Heart left ventricle (tissue), 13 donors: ENCODE data around the gene LEMD3.

Experiments used
- POLR2A ChIP-seq, 2 donors: fragments of 450-650 bp; IDR thresholded peaks; one replicate each; pipeline ENCODE4 v1.6.1; 2017; ENCODE audit warnings: antibody characterized with exemption in 2 of 2, mild to moderate bottlenecking in 2 of 2, moderate library complexity in 2 of 2
- TF ChIP-seq, protein P1 (sequence below), 12 donors: fragments of 200-600 bp; sonication (generic) in 4 of 12; IDR thresholded peaks; one replicate each; pipeline versions ENCODE4 v1.5.0 to v1.8.0; 2018 to 2022; ENCODE audit warnings: antibody characterized with exemption in 12 of 12, mild to moderate bottlenecking in 5 of 12
- donor health status: ischemic (EF 13 %, LVEDD 7.1; RV severe dilation, severe dysfunction).
- donor health status: DM: no; HTN: yes; CAD: no.
- donor health status: DM: no; HTN: no; CAD: no.
- donor health status: ischemic (EF 25% LVEDD 6.9; RV normal size, moderate dysfunction).
- donor health status: ischemic (EF 25% LVEDD 5.7; RV mildly dilated, moderate dysfunction).
- donor health status: ischemic (EF 35%, LVEDD 5.7; RV mildly dilated, moderate dysfunction).
- donor health status: nonischemic (EF 11% LVEDD 7.7; RV severe dilation, severe dysfunction).
- donor health status: DM: yes; HTN: yes; CAD: no.
- donor health status: PGD.
- donor health status: ischemic (EF 29% LVEDD 5.4; RV normal size, mild dysfunction).
- donor health status: nonischemic (EF 23%, LVEDD 6.1; RV moderate dilation, normal function).

DNA sequence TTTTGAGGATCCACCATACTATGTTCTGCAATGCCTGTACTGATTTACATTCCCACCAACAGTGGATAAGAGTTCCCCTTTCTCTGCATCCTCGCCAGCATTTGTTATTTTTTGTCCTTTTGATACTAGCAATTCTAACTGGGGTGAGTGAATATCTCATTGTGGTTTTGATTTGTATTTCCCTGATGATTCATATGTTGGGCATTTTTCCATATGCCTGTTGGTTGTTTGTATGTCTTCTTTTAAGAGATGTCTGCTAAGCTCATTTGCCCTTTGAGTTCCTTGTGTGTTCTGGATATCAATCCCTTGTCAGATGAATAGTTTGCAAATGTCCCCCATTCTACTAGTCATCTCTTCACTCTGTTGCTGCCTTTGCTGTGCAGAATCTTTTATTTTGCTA, 60.1 kb downstream of the LEMD3 start:
- TF ChIP-seq, protein P1, sequence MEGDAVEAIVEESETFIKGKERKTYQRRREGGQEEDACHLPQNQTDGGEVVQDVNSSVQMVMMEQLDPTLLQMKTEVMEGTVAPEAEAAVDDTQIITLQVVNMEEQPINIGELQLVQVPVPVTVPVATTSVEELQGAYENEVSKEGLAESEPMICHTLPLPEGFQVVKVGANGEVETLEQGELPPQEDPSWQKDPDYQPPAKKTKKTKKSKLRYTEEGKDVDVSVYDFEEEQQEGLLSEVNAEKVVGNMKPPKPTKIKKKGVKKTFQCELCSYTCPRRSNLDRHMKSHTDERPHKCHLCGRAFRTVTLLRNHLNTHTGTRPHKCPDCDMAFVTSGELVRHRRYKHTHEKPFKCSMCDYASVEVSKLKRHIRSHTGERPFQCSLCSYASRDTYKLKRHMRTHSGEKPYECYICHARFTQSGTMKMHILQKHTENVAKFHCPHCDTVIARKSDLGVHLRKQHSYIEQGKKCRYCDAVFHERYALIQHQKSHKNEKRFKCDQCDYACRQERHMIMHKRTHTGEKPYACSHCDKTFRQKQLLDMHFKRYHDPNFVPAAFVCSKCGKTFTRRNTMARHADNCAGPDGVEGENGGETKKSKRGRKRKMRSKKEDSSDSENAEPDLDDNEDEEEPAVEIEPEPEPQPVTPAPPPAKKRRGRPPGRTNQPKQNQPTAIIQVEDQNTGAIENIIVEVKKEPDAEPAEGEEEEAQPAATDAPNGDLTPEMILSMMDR (IDR thresholded peaks at IDR 0.05): no peak
- TF ChIP-seq POLR2A (IDR thresholded peaks at IDR 0.05): no peak
